DMS 273 (cell line): ENCODE measurements around the gene DNAH2.
"Not testable (repeated sequence)": the region's sequence is repeated elsewhere in the genome, so short reads cannot be mapped to it uniquely, and the experiment has no call there.

Experiments used
- DNase-seq: peaks from one replicate; lab custom pipeline; 2025; ENCODE audit not compliant: unreplicated experiment; lab: John Stamatoyannopoulos, UW

The DNAH2 gene

GRCh38 chr17:7775051-7775450, 57.5 kb downstream of the DNAH2 start:
- DNase-seq, result no peak

GRCh38 chr17:7777017-7777416, 59.5 kb downstream of the DNAH2 start:
- no peak for DNase-seq

GRCh38 chr17:7780736-7781135, 63.2 kb downstream of the DNAH2 start:
- DNase-seq, result no peak

- no peak for DNase-seq
Observed at GRCh38 chr17:7781429-7781828, 63.9 kb downstream of the DNAH2 start.

- no peak for DNase-seq
Observed at GRCh38 chr17:7782240-7782639, 64.7 kb downstream of the DNAH2 start.

- no peak for DNase-seq
Observed at GRCh38 chr17:7786866-7787265, 69.3 kb downstream of the DNAH2 start.

- DNase-seq, result no peak
Observed at GRCh38 chr17:7789131-7789530, 71.6 kb downstream of the DNAH2 start.

- DNase-seq, result no peak
Observed at GRCh38 chr17:7790150-7790549, 72.6 kb downstream of the DNAH2 start.

- no peak for DNase-seq
Observed at GRCh38 chr17:7792611-7793010, 75.1 kb downstream of the DNAH2 start.

- DNase-seq, result no peak
Observed at GRCh38 chr17:7794075-7794663, 76.6 kb downstream of the DNAH2 start.

GRCh38 chr17:7797976-7798375, 80.4 kb downstream of the DNAH2 start:
- DNase-seq, result no peak

- no peak for DNase-seq
Observed at GRCh38 chr17:7798839-7799238, 81.3 kb downstream of the DNAH2 start.

- DNase-seq, result no peak
Observed at GRCh38 chr17:7803981-7804380, 86.4 kb downstream of the DNAH2 start.

GRCh38 chr17:7806587-7806986, 89.0 kb downstream of the DNAH2 start:
- no peak for DNase-seq

- no peak for DNase-seq
Observed at GRCh38 chr17:7807206-7807605, 89.7 kb downstream of the DNAH2 start.

- DNase-seq, result no peak
Observed at GRCh38 chr17:7809086-7809790, 91.7 kb downstream of the DNAH2 start.

GRCh38 chr17:7809791-7810343, 92.3 kb downstream of the DNAH2 start:
- not testable (repeated sequence) for DNase-seq

- no peak for DNase-seq
Observed at GRCh38 chr17:7811251-7811650, 93.7 kb downstream of the DNAH2 start.

GRCh38 chr17:7814969-7815368, 97.4 kb downstream of the DNAH2 start:
- no peak for DNase-seq

GRCh38 chr17:7816926-7817642, 99.5 kb downstream of the DNAH2 start:
- no peak for DNase-seq

GRCh38 chr17:7817643-7817964, 100.1 kb downstream of the DNAH2 start:
- no peak for DNase-seq

- DNase-seq, result no peak
Observed at GRCh38 chr17:7818026-7818425, 100.5 kb downstream of the DNAH2 start.
